Epidermal melanocyte (primary cell): ENCODE measurements around the gene AGBL1.

Experiments
- DNase-seq: peaks from one replicate; pipeline ENCODE4 v3.0.0; 2011; ENCODE audit warnings: low spot score; ENCODE audit not compliant: insufficient read length

Gene AGBL1

GRCh38 chr15:86572368-86572841, 492.7 kb downstream of the AGBL1 start:
- no peak for DNase-seq

- DNase-seq, result no peak
These were observed 493.8 kb downstream of the AGBL1 start for GRCh38 chr15:86573476-86573875.

GRCh38 chr15:86588413-86588812, 508.7 kb downstream of the AGBL1 start:
- no peak for DNase-seq

- no peak for DNase-seq
These were observed 510.8 kb downstream of the AGBL1 start for GRCh38 chr15:86590461-86590860.

GRCh38 chr15:86591158-86591557, 511.5 kb downstream of the AGBL1 start:
- DNase-seq, result no peak

GRCh38 chr15:86591994-86592735, 512.5 kb downstream of the AGBL1 start:
- no peak for DNase-seq

GRCh38 chr15:86595741-86596140, 516.1 kb downstream of the AGBL1 start:
- no peak for DNase-seq

- DNase-seq, result no peak
These were observed 523.8 kb downstream of the AGBL1 start for GRCh38 chr15:86603466-86603865.

- no peak for DNase-seq
These were observed 529.0 kb downstream of the AGBL1 start for GRCh38 chr15:86608461-86609205.

GRCh38 chr15:86609275-86609674, 529.6 kb downstream of the AGBL1 start:
- DNase-seq, result no peak

- DNase-seq, result no peak
These were observed 530.4 kb downstream of the AGBL1 start for GRCh38 chr15:86610038-86610437.

GRCh38 chr15:86611417-86612040, 531.9 kb downstream of the AGBL1 start:
- DNase-seq, result no peak

GRCh38 chr15:86615411-86615810, 535.7 kb downstream of the AGBL1 start:
- DNase-seq, result no peak

GRCh38 chr15:86615816-86616215, 536.1 kb downstream of the AGBL1 start:
- DNase-seq, result no peak

- DNase-seq, result no peak
These were observed 537.1 kb downstream of the AGBL1 start for GRCh38 chr15:86616771-86617170.

GRCh38 chr15:86620157-86620556, 540.5 kb downstream of the AGBL1 start:
- no peak for DNase-seq

GRCh38 chr15:86620641-86621349, 541.1 kb downstream of the AGBL1 start:
- no peak for DNase-seq

- no peak for DNase-seq
These were observed 543.6 kb downstream of the AGBL1 start for GRCh38 chr15:86623236-86623635.

GRCh38 chr15:86624261-86625036, 544.8 kb downstream of the AGBL1 start:
- peak; percentile 39 for DNase-seq

GRCh38 chr15:86629409-86630356, 550.0 kb downstream of the AGBL1 start:
- no peak for DNase-seq
